Activated CD4-positive, alpha-beta T cell treated with anti-CD3 and anti-CD28 coated beads, Interleukin-2, amount 50 U/mL, for 48 hours (primary cell): ENCODE results near the gene PDE9A.

Source experiments
- DNase-seq, 2 experiments: peaks; one replicate each; pipeline ENCODE4 v3.0.0-alpha.2; 2020

Gene PDE9A

GRCh38 chr21:42673633-42674328 is 20.4 kb downstream of the PDE9A start:
- DNase-seq: no peak

- DNase-seq: no peak
Observed at GRCh38 chr21:42674351-42674940, 21.0 kb downstream of the PDE9A start.

- DNase-seq: no peak
Observed at GRCh38 chr21:42675403-42675802, 22.0 kb downstream of the PDE9A start.

GRCh38 chr21:42676808-42677207 is 23.4 kb downstream of the PDE9A start:
- DNase-seq: no peak

- DNase-seq: no peak
Observed at GRCh38 chr21:42677339-42678321, 24.2 kb downstream of the PDE9A start.

- no peak for DNase-seq
Observed at GRCh38 chr21:42678618-42679295, 25.3 kb downstream of the PDE9A start.

GRCh38 chr21:42679319-42680057 is 26.1 kb downstream of the PDE9A start:
- DNase-seq: no peak

GRCh38 chr21:42680058-42680330 is 26.6 kb downstream of the PDE9A start:
- no peak for DNase-seq

- no peak for DNase-seq
Observed at GRCh38 chr21:42680429-42680828, 27.0 kb downstream of the PDE9A start.

- peak; percentile 11 to 20 for DNase-seq
Observed at GRCh38 chr21:42681296-42682206, 28.1 kb downstream of the PDE9A start.

GRCh38 chr21:42682661-42683210 is 29.3 kb downstream of the PDE9A start:
- no peak for DNase-seq

GRCh38 chr21:42683371-42684108 is 30.1 kb downstream of the PDE9A start:
- no peak for DNase-seq

GRCh38 chr21:42684109-42684916 is 30.9 kb downstream of the PDE9A start:
- peak; percentile 50 to 64 for DNase-seq

GRCh38 chr21:42685036-42685435 is 31.6 kb downstream of the PDE9A start:
- no peak for DNase-seq

GRCh38 chr21:42685954-42686500 is 32.6 kb downstream of the PDE9A start:
- no peak for DNase-seq

- DNase-seq: no peak
Observed at GRCh38 chr21:42687796-42688195, 34.4 kb downstream of the PDE9A start.

- DNase-seq: no peak
Observed at GRCh38 chr21:42688226-42688840, 34.9 kb downstream of the PDE9A start.

- no peak for DNase-seq
Observed at GRCh38 chr21:42688841-42689371, 35.5 kb downstream of the PDE9A start.
